Measurements from ENCODE around the gene PLK1. TPM values are rescaled to one million over a fixed set of nuclear protein-coding genes. Genes with fewer than 3 reads are reported as not detected.

PLK1 gene
- total and polyA plus RNA-seq, 2 of the 13 experiments (the other 11 are each of a cell fraction or from before 2014, with no cell fraction given): 71.5 to 76.3 TPM

DNA sequence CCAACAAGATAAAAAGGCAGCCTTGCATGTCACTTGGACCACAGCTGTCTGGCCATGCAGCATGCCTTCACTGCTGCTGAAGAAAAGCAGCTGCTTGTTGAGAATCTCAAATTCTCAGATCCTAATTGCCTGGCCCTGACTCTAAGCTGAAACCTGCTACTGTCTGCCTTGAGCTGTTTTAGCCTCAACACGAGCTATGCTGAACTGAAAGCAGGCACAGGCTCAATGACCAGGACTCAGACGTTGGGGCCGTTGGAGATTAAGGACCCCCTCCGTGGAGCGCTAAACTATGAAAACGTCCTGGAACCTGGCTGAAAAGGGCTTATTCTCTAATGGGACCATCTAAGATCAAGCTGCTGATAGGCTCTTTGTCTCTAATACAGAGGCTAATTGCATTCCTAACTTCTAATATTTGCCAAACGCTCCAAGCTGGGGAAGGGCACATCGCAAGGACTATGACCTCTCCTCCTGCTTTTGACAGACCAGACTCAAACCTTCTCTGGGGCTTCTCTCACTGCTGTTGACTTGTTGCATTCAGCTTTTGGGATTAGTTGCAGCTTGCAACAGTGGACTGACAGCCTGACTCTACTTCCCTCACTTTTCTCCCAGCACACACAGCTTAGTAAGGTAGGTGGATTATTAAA, 4.6 kb upstream of the PLK1 start (continued):
- TF ChIP-seq FOXP1 (IDR thresholded peaks at IDR 0.05) (no peak), FOXP1 (CRISPR knock-in tag; IDR thresholded peaks at IDR 0.05) (no peak), MLLT10 (CRISPR knock-in tag; IDR thresholded peaks at IDR 0.05) (no peak), SMAD3 (CRISPR knock-in tag; IDR thresholded peaks at IDR 0.05) (no peak), HMG20A (CRISPR knock-in tag; IDR thresholded peaks at IDR 0.05; ENCODE audit: borderline replicate concordance) (no peak), HNF4G (IDR thresholded peaks at IDR 0.05; ENCODE audit: borderline replicate concordance, low read depth, low read length) (peak; percentile 78), HNF4G (CRISPR knock-in tag; IDR thresholded peaks at IDR 0.05; ENCODE audit: borderline replicate concordance, low read depth) (no peak; the same call in 1 of the 2 replicates), NR2F1 (CRISPR knock-in tag; IDR thresholded peaks at IDR 0.05) (no peak), KLF16 (CRISPR knock-in tag; IDR thresholded peaks at IDR 0.05) (no peak), PRMT3 (CRISPR knock-in tag; IDR thresholded peaks at IDR 0.05; ENCODE audit: borderline replicate concordance, low read depth) (no peak), MTA1 (CRISPR knock-in tag; IDR thresholded peaks at IDR 0.05; ENCODE audit: borderline replicate concordance) (no peak), ZNF530 (CRISPR knock-in tag; IDR thresholded peaks at IDR 0.05; ENCODE audit: low read depth) (no peak), ZNF496 (CRISPR knock-in tag; IDR thresholded peaks at IDR 0.05; ENCODE audit: insufficient replicate concordance) (no peak), ZMYM3 (CRISPR knock-in tag; IDR thresholded peaks at IDR 0.05) (0 out of 2 replicates have a peak, but pooled peaks have one; percentile 18), ASH2L (IDR thresholded peaks at IDR 0.05; ENCODE audit: insufficient read length, low read depth, low read length) (no peak), CC2D1A (CRISPR knock-in tag; IDR thresholded peaks at IDR 0.05) (no peak), ZNF235 (CRISPR knock-in tag; IDR thresholded peaks at IDR 0.05; ENCODE audit: borderline replicate concordance) (0 out of 2 replicates have a peak, but pooled peaks have one; percentile 46), ZNF781 (CRISPR knock-in tag; IDR thresholded peaks at IDR 0.05; ENCODE audit: borderline replicate concordance, not compliant biosample characterization) (no peak), TEAD3 (CRISPR knock-in tag; optimal IDR thresholded peaks at IDR 0.05; ENCODE audit: borderline replicate concordance) (peak; percentile 75), ZC3H13 (CRISPR knock-in tag; IDR thresholded peaks at IDR 0.05) (no peak), ZIK1 (CRISPR knock-in tag; IDR thresholded peaks at IDR 0.05; ENCODE audit: borderline replicate concordance, low read depth) (peak; percentile 58; the same call in 1 of the 2 replicates), SAP130 (CRISPR knock-in tag; IDR thresholded peaks at IDR 0.05; ENCODE audit: low read depth) (peak; percentile 62), PITX1 (CRISPR knock-in tag; IDR thresholded peaks at IDR 0.05) (peak; percentile 79; the same call in 1 of the 2 replicates), ZNF230 (CRISPR knock-in tag; IDR thresholded peaks at IDR 0.05) (no peak)
- TF ChIP-seq, protein P1, sequence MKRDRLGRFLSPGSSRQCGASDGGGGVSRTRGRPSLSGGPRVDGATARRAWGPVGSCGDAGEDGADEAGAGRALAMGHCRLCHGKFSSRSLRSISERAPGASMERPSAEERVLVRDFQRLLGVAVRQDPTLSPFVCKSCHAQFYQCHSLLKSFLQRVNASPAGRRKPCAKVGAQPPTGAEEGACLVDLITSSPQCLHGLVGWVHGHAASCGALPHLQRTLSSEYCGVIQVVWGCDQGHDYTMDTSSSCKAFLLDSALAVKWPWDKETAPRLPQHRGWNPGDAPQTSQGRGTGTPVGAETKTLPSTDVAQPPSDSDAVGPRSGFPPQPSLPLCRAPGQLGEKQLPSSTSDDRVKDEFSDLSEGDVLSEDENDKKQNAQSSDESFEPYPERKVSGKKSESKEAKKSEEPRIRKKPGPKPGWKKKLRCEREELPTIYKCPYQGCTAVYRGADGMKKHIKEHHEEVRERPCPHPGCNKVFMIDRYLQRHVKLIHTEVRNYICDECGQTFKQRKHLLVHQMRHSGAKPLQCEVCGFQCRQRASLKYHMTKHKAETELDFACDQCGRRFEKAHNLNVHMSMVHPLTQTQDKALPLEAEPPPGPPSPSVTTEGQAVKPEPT (CRISPR knock-in tag; IDR thresholded peaks at IDR 0.05; ENCODE audit: low read depth): no peak
- TF ChIP-seq, protein P2, sequence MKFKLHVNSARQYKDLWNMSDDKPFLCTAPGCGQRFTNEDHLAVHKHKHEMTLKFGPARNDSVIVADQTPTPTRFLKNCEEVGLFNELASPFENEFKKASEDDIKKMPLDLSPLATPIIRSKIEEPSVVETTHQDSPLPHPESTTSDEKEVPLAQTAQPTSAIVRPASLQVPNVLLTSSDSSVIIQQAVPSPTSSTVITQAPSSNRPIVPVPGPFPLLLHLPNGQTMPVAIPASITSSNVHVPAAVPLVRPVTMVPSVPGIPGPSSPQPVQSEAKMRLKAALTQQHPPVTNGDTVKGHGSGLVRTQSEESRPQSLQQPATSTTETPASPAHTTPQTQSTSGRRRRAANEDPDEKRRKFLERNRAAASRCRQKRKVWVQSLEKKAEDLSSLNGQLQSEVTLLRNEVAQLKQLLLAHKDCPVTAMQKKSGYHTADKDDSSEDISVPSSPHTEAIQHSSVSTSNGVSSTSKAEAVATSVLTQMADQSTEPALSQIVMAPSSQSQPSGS (CRISPR knock-in tag; IDR thresholded peaks at IDR 0.05): no peak; the same call in 1 of the 2 replicates
- TF ChIP-seq, protein P3, sequence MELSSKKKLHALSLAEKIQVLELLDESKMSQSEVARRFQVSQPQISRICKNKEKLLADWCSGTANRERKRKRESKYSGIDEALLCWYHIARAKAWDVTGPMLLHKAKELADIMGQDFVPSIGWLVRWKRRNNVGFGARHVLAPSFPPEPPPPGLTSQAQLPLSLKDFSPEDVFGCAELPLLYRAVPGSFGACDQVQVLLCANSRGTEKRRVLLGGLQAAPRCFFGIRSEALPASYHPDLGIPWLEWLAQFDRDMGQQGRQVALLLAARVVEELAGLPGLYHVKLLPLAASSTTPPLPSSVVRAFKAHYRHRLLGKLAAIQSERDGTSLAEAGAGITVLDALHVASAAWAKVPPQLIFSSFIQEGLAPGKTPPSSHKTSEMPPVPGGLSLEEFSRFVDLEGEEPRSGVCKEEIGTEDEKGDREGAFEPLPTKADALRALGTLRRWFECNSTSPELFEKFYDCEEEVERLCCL (CRISPR knock-in tag; IDR thresholded peaks at IDR 0.05; ENCODE audit: borderline replicate concordance): no peak

Measured in HepG2 (cell line).